Activated CD4-positive, alpha-beta T cell treated with anti-CD3 and anti-CD28 coated beads for 1 hour (primary cell): ENCODE results near the gene GPR183.

ENCODE experiments used
- DNase-seq: peaks from one replicate; pipeline ENCODE4 v3.0.0-alpha.2; 2020

GPR183 gene

GRCh38 chr13:99310382-99311031 is 3.3 kb upstream of the GPR183 start:
- DNase-seq, result no peak

DNA sequence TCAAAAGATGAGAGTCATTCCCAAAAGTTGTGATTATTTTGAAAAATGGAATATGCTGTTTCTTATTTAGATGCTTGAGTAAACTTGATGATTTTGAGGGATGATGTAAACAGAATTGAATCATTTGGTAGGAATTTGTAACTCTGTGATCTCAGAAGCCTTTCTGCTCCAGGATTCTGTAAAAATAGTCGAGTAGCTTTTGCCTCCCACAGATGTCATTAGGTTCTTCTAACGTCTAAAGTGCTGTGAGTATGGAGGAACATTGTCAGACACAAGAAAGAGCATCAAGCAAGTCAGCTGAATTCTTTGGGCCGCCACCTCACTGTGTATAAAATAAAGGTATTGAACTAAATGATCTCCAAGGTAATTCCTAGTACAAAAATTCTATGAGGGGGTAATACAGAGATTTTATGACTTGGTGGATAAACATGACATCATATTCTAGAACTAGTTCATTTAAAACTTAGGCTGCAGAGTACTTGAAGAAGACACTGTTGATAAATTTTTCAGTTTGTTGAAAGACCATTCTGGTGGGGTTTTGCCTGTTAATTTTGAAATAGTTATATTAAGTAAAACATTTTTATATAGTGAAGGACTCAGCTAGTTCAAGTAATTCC is 1.4 kb upstream of the GPR183 start:
- no peak for DNase-seq

DNA sequence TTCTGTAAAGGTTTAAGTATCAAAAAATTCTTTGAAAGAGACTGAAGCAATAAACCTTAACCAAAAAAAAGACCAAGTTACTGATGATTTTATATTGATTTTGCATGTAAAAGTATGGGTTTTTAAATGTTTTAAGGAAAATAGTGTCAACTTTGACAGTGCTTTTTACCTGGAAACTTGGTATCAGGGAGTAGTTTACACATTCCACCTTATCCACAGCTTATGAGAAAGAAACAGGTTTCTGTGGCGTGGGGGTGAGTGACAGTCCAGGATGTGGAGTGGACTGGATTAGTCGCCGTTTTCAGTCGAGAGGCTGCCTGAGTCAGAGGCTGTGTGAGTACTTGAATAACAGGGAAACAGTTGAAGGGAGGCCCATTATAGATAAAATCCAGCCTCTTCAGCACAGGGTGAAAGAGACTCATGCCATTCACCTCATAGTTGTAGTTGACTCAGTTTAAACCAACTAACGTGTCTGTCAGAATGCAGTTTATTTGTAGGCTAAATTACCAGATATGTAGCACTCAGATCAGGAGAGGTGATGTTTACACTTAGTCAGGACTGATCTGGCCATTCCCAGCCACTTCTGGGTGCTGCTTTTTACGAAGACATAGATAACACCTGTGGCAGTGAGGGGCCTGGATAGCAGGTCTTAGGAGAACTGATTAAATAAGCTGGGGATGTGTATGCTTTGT is 595 bp upstream of the GPR183 start:
- DNase-seq, result no peak

GRCh38 chr13:99305566-99305965 is 1.6 kb downstream of the GPR183 start:
- no peak for DNase-seq

DNA sequence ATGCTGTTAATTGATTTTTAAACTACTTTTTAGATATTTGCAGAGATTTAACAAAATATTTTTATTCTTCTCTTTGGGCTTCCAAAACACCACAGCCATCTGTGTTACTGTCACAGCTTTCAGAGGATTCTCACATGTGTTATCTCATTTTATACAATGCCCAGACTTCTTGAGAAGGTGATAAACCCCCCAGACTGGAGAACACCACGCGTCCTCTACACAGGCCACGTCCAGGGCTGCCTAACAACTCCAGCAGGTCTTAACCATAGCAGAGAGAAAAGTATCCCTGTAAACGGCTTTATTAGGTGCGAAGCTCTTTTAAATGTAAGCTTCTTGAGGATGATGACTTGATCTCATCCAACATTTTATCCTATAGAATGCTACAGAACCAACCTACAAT is 2.0 kb downstream of the GPR183 start:
- DNase-seq, result no peak

GRCh38 chr13:99304541-99304940 is 2.7 kb downstream of the GPR183 start:
- DNase-seq, result no peak

DNA sequence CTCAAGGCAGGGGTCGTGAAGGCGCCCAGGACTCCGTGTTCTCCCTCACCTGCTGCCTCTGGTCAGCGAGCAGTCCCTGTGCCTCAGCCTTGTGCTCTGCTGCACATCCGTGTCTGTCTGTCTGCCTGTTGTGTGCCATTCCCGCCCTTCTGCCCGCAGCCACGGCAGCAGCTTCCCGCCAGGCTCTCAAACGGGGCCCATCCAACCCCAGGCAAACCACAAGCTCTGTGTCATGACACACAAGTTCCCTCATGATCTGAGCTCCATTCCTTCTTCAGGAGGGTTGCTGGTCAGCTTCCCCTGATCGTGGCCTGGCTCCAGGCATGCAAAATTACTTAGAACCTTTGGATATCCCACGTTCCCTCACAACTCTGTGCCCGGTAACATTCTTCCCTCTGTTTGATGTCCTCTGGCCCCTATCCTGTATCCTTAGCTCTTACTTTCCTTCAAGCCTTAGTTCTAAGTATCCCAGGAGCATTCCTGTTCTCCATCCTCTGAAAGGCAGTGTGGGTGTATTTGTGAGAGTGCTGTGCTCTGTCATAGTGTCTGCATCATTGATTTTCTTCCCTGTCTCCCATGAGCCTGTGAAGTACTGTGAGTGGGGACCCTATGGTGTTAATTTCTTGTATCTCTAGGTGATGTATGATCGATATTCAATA is 3.2 kb downstream of the GPR183 start:
- DNase-seq, result no peak

GRCh38 chr13:99302637-99303505 is 4.3 kb downstream of the GPR183 start:
- no peak for DNase-seq

DNA sequence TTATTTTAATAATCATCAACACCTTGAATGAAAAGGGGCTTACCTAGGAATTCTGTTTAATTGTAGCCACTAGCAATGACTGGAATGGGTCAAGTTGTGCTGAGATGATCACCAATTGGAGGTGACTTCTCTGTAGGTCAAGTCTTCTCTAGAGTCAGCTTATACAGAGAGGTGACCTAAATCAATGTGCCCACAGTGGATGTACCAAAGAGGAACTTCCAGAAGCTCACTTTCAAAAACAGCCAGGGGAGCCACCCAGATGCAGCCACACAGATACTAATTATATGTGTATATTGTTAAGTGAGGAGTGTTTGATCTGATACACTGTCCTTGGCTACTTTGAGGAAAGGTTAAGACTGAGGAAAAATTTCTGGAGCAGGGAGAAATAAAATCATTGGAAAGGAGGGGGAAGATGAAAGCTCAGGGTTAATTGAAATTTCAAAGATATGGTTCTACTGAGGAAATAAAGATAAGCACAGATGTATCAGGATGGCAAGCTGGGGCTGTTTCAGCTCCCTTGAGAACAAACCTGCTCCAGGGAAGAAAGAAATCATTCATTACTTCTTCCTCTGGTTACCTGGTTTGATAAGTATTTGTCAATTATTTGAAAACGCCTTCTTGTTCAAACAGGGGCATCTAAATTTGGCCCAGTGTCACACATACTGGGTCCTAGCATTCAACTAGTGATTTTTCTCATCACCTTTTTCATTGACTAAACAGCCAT is 5.1 kb downstream of the GPR183 start:
- DNase-seq, result no peak

- DNase-seq, result no peak
These were observed 6.0 kb downstream of the GPR183 start for GRCh38 chr13:99301056-99301838.

DNA sequence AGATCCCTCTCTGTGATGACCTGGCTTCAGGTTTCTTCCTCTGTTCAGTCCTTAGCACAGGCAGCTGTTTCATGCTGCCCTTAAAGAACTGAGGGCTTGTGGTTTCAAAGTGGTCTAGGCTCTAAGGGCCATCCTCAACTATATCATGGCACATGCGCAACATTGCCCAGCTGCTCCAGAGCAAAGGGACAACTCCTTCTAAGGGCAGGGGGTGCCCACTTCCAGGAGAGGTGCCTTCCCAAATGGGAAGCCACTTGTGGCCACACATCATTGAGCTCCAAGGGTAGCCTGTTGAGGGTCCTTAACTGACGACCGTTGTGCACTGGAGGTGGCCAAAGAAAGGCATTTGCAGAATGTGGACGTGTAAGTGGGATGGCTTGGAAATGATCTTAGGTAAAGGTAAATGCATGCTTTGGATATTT is 7.3 kb downstream of the GPR183 start:
- DNase-seq, result no peak

GRCh38 chr13:99299256-99299919 is 7.8 kb downstream of the GPR183 start:
- DNase-seq, result no peak

- no peak for DNase-seq
These were observed 9.1 kb downstream of the GPR183 start for GRCh38 chr13:99298056-99298455.

DNA sequence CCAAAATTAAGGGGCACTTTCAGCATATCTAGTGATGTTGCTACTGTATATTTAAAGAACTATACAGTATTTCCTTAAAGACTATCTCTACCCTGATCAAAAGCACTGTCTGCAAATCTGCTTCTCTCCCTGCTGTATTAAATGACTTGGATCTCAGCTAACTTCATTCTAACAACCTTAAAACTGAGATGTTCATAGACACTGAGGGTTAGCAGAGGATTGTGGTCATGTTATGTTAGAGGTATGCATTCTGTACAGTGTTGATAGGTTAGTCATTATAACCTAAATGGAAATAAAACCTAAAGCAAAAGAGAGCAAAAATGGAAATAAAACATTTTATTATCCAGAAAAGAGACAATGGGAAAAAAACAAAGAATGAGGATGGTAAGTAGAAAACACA is 9.9 kb downstream of the GPR183 start:
- no peak for DNase-seq

DNA sequence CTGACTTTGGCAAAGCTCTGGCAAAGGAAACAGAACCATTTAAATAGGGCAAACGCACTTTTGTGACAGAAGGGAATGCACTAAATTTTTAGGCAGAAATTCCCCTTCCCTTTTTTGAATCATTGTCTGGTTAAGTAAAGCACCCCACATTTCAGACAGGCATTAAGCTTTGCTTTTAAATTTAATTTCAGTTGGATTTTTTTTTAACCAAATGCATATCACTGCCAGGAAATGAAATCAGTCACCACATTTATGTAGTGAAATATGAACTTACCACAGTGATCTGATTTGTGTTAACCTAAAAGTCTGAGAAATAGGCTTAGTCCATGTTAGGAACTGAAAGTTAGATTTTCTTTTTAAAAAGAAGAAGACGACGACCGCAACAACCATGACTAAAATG is 10.8 kb downstream of the GPR183 start:
- no peak for DNase-seq

DNA sequence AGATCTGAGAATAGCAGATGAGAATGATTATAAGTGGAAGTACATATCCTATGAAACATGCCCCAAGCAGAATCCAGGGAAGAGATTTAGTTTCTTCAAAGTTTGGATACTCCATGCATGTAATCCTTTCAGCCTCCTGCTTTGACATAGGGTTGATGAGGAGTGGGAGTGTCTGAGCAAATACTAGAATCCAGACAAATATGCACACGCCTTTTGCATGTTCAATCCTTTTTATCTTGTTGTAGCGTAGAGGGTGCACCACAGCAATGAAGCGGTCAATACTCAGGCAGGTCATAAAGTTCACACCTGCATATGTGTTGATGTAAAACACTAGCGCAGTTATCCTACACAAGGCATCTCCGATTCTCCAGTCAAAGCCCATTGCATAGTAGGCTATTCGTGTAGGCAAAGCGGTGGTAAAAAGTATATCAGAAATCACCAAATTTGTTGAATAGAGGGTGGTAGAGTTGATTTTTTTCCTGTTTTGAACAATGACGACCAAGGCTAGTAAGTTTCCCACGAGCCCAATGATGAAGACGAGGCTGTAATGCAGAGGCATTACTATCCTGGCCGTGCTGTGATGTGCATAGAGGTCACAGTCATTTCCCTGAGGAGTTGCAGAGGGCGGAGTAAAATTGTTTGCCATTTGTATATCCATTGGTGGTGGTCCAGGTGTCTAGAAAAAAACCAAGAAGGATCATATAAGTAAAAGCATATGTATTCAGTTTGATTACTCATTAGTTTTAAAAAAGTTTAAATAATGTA is 11.5 kb downstream of the GPR183 start:
- DNase-seq, result no peak

DNA sequence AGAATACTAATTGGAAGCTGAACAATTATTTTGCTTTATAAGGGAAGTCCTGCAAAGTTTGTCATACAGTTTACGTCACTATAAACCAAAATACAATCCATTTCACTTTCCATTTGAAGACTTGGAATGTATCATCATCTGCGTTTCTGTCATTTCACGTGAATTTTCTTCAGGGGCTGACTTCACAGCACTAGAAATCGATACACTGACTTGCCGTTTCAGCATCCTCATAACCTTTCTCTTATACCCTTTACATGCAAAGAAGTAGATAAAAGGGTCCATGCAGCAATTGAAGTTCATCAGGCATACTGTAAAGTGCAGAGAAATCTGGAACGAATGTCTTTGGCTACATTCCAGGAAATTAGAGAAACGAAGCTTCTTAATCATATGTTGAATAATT is 12.2 kb downstream of the GPR183 start:
- DNase-seq, result no peak

GRCh38 chr13:99294198-99294597 is 13.0 kb downstream of the GPR183 start:
- no peak for DNase-seq

DNA sequence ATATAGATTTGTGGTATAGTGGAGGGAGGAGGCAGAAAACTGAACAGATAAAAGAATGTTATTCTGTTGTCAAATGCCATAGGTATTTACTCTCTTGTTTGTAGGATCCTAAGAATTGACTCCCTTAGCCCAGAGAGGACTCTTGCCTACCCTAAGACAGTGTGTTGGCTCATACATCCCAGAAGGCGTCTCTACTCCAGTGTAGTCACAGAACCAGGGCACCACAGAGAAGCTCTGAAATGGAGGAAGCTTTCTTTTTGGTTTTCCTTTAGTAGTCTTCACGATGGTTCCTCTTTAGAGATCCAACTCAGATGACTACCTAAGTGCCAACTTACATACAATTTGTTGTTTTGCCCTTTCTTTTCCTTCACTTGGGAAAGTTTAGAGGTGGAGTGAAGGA is 14.0 kb downstream of the GPR183 start:
- DNase-seq, result no peak

DNA sequence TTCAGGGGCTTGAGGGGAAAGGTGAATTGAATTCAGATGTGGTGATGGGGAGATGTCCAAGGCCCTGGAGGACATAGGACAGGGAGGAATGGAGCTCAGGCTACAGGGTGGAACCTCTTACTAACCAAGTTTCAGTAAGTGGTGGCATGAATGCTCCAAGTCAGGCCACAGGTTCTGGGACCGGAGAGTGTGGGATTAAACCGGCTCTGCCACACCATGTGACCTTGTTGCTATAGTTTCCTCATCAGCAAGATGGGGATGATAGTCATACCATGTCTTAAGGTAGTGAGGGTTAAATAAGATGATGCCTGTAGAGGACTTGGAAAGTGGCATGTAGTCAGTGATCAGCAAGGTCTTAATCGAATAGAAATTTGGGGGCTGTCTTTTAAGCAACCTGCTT is 16.3 kb downstream of the GPR183 start:
- no peak for DNase-seq
